HepG2 (cell line): Measurements from ENCODE around the gene XAB2. TPM values are rescaled to one million over a fixed set of nuclear protein-coding genes. Genes with fewer than 3 reads are reported as not detected.
A peak's percentile ranks its signal among the peaks of the same experiment; 100 is the strongest.

Experiments
- ATM ChIP-seq: fragments of 450-650 bp; IDR thresholded peaks from 2 replicates; pipeline ENCODE4 v1.7.1; 2017; ENCODE audit warnings: mild to moderate bottlenecking, borderline replicate concordance
- EP300 ChIP-seq, 3 experiments: sonication (generic) in 1 of 3; formaldehyde crosslinking in 1 of 3; IDR thresholded peaks; 2 replicates each; pipeline versions ENCODE4 v1.5.1 to v1.6.1; 2011 to 2020; ENCODE audit warnings: low read depth in 2 of 3, low read length in 2 of 3, borderline replicate concordance in 1 of 3, improper control_type of control experiment in 1 of 3, mild to moderate bottlenecking in 1 of 3, missing genetic modification reagents in 1 of 3, moderate library complexity in 1 of 3
- FOSL2 ChIP-seq: sonication (generic); formaldehyde crosslinking; IDR thresholded peaks from 2 replicates; pipeline ENCODE4 v1.4.0; 2020; ENCODE audit warnings: missing genetic modification reagents
- KLF6 ChIP-seq: IDR thresholded peaks from 2 replicates; pipeline ENCODE4 v1.8.0; 2016; ENCODE audit warnings: missing biosample characterization, missing genetic modification reagents
- NCOA2 ChIP-seq: sonication (generic); formaldehyde crosslinking; IDR thresholded peaks from 2 replicates; pipeline ENCODE4 v1.8.0; 2022; ENCODE audit warnings: inconsistent platforms
- PHF21A ChIP-seq: sonication (generic); formaldehyde crosslinking; IDR thresholded peaks from 2 replicates; pipeline ENCODE4 v1.5.0; 2020; ENCODE audit warnings: mild to moderate bottlenecking, missing genetic modification reagents
- PITX1 ChIP-seq: sonication (generic); formaldehyde crosslinking; IDR thresholded peaks from 2 replicates; pipeline ENCODE4 v1.5.1; 2020; ENCODE audit warnings: mild to moderate bottlenecking, missing genetic modification reagents
- RFXANK ChIP-seq: IDR thresholded peaks from 2 replicates; pipeline ENCODE4 v1.6.1; 2016
- RORA ChIP-seq: sonication (generic); formaldehyde crosslinking; IDR thresholded peaks from 2 replicates; pipeline ENCODE4 v1.5.0; 2020; ENCODE audit warnings: mild to moderate bottlenecking, missing genetic modification reagents, moderate library complexity
- RXRA ChIP-seq: sonication (generic); formaldehyde crosslinking; IDR thresholded peaks from 2 replicates; pipeline ENCODE4 v1.5.1; 2020; ENCODE audit warnings: missing genetic modification reagents
- YY1 ChIP-seq: IDR thresholded peaks from 2 replicates; pipeline ENCODE4 v1.6.1; 2011; ENCODE audit warnings: low read length, low read depth, moderate library complexity, mild to moderate bottlenecking; ENCODE audit not compliant: insufficient read depth, insufficient replicate concordance
- ZBTB42 ChIP-seq: sonication (generic); formaldehyde crosslinking; IDR thresholded peaks from 2 replicates; pipeline ENCODE4 v1.5.0; 2020; ENCODE audit warnings: mild to moderate bottlenecking, missing genetic modification reagents
- ZNF772 ChIP-seq: sonication (generic); formaldehyde crosslinking; IDR thresholded peaks from 2 replicates; pipeline ENCODE4 v1.5.0; 2020; ENCODE audit warnings: mild to moderate bottlenecking, missing genetic modification reagents
- polyA plus RNA-seq, 8 experiments: library from polyadenylated mRNA; depleted of rRNA in 3 of 8; stranded (reverse) in 7 of 8; unstranded in 1 of 8; fragments of >200 nt; fragmentation: Illumina TruSeq in 4 of 8; extraction: Trizol in 4 of 8; gene quantifications; 2 replicates each; pipeline versions ENCODE4 v1.2.1 to v1.2.3, GENCODE V29; 2011 to 2016; ENCODE audit warnings: low read depth in 4 of 8, missing spikeins in 1 of 8, mixed read lengths in 1 of 8; ENCODE audit not compliant: insufficient read depth in 1 of 8
- total RNA-seq, 5 experiments: library from RNA; depleted of rRNA; stranded (reverse); fragments of >200 nt; fragmentation: Illumina TruSeq; extraction: Trizol; gene quantifications; 2 replicates each; pipeline ENCODE4 v1.2.3, GENCODE V29; 2016; ENCODE audit warnings: low read depth in 1 of 5
- TF ChIP-seq, protein P1 (sequence below): sonication (generic); formaldehyde crosslinking; IDR thresholded peaks from 2 replicates; pipeline ENCODE4; 2020; ENCODE audit warnings: missing genetic modification reagents, mild to moderate bottlenecking, borderline replicate concordance
- TF ChIP-seq, protein P2 (sequence below): IDR thresholded peaks from 2 replicates; pipeline ENCODE4 v1.6.1; 2016; ENCODE audit warnings: missing compliant biosample characterization, missing genetic modification reagents, borderline replicate concordance
- TF ChIP-seq, protein P3 (sequence below): sonication (generic); formaldehyde crosslinking; IDR thresholded peaks from 2 replicates; pipeline ENCODE4 v1.4.0; 2020; ENCODE audit warnings: mild to moderate bottlenecking, missing genetic modification reagents

Gene XAB2
- total and polyA plus RNA-seq, 2 of the 13 experiments (the other 11 are each of a cell fraction or from before 2014, with no cell fraction given) = 6.2 to 23.9 TPM

DNA sequence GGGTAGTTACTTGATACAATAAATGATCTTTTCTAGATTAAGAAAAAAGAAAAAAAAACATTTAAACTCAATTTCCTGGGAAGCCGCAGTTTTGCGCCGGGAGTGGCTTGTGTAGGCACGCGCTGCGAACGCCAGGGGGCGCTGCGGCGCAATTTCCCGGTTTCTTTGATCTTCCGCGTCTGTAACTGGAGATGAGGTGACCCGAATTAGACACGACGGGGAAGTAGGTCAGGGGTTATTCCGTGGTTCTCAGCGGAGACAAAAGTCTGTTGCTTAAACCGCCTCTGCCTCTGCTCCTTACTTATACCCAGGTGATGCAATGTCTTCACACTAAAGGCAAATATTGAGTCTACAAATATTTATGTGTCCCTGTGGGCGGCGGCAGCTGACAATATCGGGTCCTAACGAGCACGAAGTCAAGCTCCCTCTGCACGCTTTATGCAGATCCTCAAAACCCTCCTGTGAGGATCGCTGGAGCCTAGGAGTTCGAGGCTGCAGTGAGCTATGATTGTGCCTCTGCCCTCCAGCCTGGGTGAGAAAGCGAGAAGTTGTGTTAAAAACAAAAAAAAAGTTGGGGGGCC is 22.8 kb upstream of the XAB2 start (continued):
- TF ChIP-seq, protein P1, sequence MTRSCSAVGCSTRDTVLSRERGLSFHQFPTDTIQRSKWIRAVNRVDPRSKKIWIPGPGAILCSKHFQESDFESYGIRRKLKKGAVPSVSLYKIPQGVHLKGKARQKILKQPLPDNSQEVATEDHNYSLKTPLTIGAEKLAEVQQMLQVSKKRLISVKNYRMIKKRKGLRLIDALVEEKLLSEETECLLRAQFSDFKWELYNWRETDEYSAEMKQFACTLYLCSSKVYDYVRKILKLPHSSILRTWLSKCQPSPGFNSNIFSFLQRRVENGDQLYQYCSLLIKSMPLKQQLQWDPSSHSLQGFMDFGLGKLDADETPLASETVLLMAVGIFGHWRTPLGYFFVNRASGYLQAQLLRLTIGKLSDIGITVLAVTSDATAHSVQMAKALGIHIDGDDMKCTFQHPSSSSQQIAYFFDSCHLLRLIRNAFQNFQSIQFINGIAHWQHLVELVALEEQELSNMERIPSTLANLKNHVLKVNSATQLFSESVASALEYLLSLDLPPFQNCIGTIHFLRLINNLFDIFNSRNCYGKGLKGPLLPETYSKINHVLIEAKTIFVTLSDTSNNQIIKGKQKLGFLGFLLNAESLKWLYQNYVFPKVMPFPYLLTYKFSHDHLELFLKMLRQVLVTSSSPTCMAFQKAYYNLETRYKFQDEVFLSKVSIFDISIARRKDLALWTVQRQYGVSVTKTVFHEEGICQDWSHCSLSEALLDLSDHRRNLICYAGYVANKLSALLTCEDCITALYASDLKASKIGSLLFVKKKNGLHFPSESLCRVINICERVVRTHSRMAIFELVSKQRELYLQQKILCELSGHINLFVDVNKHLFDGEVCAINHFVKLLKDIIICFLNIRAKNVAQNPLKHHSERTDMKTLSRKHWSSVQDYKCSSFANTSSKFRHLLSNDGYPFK (CRISPR knock-in tag) = peak; percentile 29; the same call in 1 of the 2 replicates
- peak; percentile 99 for TF ChIP-seq RXRA
- TF ChIP-seq, protein P2, sequence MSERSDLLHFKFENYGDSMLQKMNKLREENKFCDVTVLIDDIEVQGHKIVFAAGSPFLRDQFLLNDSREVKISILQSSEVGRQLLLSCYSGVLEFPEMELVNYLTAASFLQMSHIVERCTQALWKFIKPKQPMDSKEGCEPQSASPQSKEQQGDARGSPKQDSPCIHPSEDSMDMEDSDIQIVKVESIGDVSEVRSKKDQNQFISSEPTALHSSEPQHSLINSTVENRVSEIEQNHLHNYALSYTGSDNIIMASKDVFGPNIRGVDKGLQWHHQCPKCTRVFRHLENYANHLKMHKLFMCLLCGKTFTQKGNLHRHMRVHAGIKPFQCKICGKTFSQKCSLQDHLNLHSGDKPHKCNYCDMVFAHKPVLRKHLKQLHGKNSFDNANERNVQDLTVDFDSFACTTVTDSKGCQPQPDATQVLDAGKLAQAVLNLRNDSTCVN (CRISPR knock-in tag) = 0 out of 2 replicates have a peak, but pooled peaks have one; percentile 41
- peak; percentile 92 for TF ChIP-seq NCOA2 (CRISPR knock-in tag)
- peak; percentile 26 for TF ChIP-seq YY1
- TF ChIP-seq ZNF772 (CRISPR knock-in tag) = 0 out of 2 replicates have a peak, but pooled peaks have one; percentile 59
- peak; percentile 92 for TF ChIP-seq PHF21A
- TF ChIP-seq EP300 (IDR thresholded peaks at IDR 0.05; ENCODE audit: low read depth in 2 of 2, low read length in 2 of 2) = peak; percentile 72 to 81; a peak in 3 of 4 replicates
- TF ChIP-seq EP300 (CRISPR knock-in tag; IDR thresholded peaks at IDR 0.05; ENCODE audit: borderline replicate concordance) = peak; percentile 84
- TF ChIP-seq, protein P3, sequence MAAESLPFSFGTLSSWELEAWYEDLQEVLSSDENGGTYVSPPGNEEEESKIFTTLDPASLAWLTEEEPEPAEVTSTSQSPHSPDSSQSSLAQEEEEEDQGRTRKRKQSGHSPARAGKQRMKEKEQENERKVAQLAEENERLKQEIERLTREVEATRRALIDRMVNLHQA (CRISPR knock-in tag) = no peak
- TF ChIP-seq KLF6 = peak; percentile 60; the same call in 1 of the 2 replicates
- no peak for TF ChIP-seq ATM
- no peak for TF ChIP-seq RFXANK (CRISPR knock-in tag)
- TF ChIP-seq RORA (CRISPR knock-in tag) = 0 out of 2 replicates have a peak, but pooled peaks have one; percentile 75
- TF ChIP-seq FOSL2 (CRISPR knock-in tag) = peak; percentile 82
- peak; percentile 79 for TF ChIP-seq PITX1 (CRISPR knock-in tag)
- peak; percentile 44; the same call in 1 of the 2 replicates for TF ChIP-seq ZBTB42
- TF ChIP-seq, all 625 proteins: peak for 227
